Sciatic nerve (tissue), 2 donors: Measurements from ENCODE around the gene SH3TC1. TPM values are rescaled to one million over a fixed set of nuclear protein-coding genes. Genes with fewer than 3 reads are reported as not detected.

Experiments used
- ATAC-seq: fragments of 200-7000 bp; cut with Tn5 transposase; one replicate; pipeline ENCODE4 v1.9.1; 2020; ENCODE audit warnings: mild to moderate bottlenecking, moderate library complexity
- DNase-seq: peaks from one replicate; pipeline ENCODE4 v3.0.0-alpha.2; 2020; ENCODE audit warnings: low spot score
- intact Hi-C: fragments of 100-400 bp; cut with DNase I; formaldehyde crosslinking; loops from one replicate; pipeline ENCODE4 v1.14.2; 2022
- total RNA-seq: library from RNA; stranded (reverse); fragmentation: NEBNext Ultra II Directional; extraction: Animal tissue kit (Norgen Biotek cat#: 25700); gene quantifications from one replicate; pipeline ENCODE4 v1.2.1, GENCODE V29; 2021
- donor health status: DM: no; HTN: no; CAD: no.
- donor health status: DM: no; HTN: no; CAD: no.

The SH3TC1 gene
- total RNA-seq, 1 donor from 2014 or later: 52.2 TPM

DNA sequence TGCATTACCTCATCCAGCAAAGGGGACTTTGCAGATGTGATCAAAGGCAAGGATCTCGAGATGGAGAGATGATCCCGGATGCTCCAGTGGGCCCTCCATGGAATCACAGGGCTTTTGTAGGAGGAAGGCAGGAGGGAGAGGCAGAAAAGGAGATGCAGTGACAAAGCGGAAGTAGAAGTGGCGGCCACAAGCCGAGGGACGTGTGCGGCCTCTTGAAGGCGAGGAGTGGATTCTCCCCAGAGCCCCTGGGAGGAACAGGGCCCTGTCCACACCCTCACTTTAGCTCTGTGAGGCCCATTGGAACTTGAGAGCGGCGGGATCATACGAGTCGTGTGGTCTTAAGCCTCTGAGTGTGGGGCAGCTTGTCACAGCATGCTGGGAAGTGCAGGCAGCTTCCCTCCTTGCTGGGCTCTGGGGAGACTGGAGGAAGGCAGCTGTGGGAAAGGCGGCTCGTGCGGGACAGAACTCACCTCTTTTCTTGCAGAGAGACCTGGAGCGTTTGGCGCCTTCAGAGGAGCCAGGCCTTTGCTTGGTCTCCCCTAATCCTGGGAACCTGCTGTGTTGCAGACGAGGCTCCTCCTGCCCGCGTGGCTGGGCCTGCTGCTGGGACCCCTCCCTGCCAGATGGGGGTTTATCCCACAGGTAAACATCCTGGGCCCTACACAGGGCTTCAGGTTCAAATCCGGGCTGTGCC lies 10.2 kb downstream of the SH3TC1 start:
- intact Hi-C loops: no loop called here
- no peak for DNase-seq
- ATAC-seq: no peak

DNA sequence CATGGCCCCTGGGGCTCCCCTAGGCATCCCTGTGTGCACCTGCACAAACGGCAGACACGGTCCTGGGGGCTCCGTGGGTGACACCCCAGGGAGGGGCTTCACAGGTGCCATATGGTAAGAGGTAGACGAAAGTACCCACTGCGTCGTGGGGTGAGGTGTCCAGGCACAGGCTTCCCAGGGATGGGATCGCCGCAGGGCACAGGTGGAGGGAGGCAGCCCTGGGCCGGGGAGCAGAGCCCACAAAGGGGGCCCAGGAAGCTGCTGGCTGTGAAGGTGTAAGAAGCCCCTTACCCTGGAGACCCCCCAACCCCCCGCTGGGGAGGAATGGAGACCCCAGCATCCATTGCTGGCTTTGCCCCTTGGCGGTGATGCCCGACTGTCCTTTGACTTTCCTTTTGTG lies 10.9 kb downstream of the SH3TC1 start:
- DNase-seq: no peak
- intact Hi-C loops: no loop called here
- no peak for ATAC-seq

DNA sequence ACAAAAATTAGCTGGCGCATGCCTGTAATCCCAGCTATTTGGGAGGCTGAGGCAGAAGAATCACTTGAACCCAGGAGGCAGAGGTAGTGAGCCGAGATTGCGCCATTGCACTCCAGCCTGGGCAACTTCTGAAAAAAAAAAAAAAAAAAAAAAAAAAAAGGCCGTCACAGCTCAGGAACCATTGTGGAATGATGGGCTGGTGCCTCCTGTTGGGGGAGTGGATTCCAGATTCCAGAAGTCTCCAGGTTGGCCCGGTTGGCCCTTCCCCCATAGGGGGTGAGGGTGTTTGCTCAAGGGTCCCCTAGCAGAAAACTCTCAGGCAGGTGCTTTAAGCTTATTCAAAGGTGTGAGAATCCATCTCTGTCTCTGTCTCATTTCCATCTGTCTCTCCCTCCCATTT lies 11.5 kb downstream of the SH3TC1 start:
- ATAC-seq (no peak), DNase-seq (no peak)
- intact Hi-C loops: no loop called here

DNA sequence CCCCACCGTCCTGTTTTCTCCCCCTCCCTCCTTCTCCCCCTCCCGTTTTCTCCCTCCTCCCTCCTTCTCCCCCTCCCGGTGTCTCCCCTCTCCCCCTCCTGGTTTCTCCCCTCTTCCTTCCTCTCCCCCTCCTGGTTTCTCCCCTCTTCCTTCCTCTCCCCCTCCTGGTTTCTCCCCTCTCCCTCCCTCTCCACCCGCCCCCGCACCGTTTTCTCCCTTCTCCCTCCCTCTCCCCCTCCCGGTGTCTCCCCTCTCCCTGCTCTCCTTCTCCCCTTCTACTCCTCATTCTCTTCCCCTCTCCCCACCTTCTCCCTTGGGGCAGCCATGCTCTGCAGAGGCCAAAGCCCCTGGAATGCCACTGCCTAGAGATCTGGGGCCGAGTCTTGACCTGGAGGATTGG lies 12.2 kb downstream of the SH3TC1 start:
- ATAC-seq (no peak), DNase-seq (no peak)
- intact Hi-C loops: no loop called here

- DNase-seq (no peak), ATAC-seq (no peak)
- intact Hi-C loops: no loop called here
Observed at GRCh38 chr4:8211737-8212581, 12.9 kb downstream of the SH3TC1 start.

- no peak for DNase-seq
- ATAC-seq: no peak
- intact Hi-C loops: no loop called here
Observed at GRCh38 chr4:8212622-8213021, 13.5 kb downstream of the SH3TC1 start.

DNA sequence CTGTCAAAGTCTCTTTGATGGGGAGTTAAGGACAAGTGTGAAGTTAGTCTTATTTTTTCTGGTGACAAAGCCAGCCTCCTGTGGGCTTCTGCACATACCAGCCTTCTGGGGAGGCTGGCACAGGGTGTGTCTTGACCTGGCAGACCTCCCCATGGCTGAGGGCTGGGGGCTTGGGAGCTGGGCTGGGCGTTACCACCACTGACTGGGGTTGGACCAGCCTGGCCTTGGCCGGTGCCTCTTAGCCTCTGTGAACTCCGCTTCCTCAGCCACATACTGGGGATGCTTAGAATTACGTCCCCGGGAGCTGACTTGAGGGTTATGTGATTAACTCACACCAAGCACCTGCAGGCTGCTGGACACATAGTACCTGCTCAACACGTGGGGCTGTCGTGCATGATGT lies 14.0 kb downstream of the SH3TC1 start:
- ATAC-seq (no peak), DNase-seq (no peak)
- intact Hi-C loops: no loop called here

DNA sequence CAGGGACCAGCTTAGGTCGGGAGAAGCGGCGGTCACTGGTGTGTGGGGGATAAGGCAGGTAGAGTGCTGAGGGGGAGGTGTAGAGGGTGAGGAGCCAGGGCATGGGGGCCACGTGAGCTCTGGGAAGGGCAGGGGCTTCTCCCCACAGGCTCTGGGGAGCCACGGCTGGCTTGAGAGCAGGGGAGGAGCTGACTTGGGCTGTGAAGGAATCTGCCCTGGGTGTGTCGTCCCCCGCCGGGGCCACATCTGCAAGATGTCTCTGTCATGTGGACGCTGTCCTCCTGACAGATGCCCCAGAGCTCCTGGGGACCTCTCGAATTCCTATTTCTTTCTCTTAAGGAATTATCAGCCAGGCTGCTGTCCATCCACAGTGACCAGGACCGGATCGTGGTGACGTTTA lies 15.0 kb downstream of the SH3TC1 start:
- DNase-seq (no peak), ATAC-seq (no peak)
- intact Hi-C loops: no loop called here

DNA sequence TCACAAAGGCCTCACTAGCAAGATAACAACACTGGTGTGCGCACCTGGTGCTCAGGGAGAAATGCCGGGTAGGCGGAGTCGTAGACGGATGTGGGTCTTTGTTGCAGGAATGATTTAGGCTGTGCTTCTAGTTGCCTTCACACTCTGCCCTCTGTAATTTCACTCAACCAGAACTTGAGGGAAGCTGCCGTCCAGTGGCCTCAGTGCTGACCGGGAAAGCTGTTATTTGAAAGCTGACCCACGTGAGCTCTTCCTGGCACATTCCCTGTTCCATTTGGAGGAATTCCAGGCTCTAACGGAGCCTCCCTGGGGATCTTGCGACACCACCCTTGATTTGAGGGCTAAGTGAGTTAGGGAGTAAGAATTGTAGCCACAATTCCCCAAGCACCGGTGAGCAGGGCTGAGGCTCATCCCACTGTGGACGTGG lies 15.9 kb downstream of the SH3TC1 start:
- ATAC-seq (peak; percentile 39), DNase-seq (no peak)
- intact Hi-C loops: no loop called here

GRCh38 chr4:8215641-8216442 lies 16.8 kb downstream of the SH3TC1 start:
- intact Hi-C loops: no loop called here
- DNase-seq (no peak), ATAC-seq (no peak)

GRCh38 chr4:8216443-8217245 lies 17.6 kb downstream of the SH3TC1 start:
- ATAC-seq: no peak
- DNase-seq: no peak
- intact Hi-C loops: no loop called here

- no peak for DNase-seq
- intact Hi-C loops: no loop called here
- ATAC-seq: no peak
Observed at GRCh38 chr4:8217246-8217511, 18.1 kb downstream of the SH3TC1 start.

GRCh38 chr4:8217871-8218270 lies 18.8 kb downstream of the SH3TC1 start:
- ATAC-seq: no peak
- DNase-seq: no peak
- intact Hi-C loops: no loop called here

DNA sequence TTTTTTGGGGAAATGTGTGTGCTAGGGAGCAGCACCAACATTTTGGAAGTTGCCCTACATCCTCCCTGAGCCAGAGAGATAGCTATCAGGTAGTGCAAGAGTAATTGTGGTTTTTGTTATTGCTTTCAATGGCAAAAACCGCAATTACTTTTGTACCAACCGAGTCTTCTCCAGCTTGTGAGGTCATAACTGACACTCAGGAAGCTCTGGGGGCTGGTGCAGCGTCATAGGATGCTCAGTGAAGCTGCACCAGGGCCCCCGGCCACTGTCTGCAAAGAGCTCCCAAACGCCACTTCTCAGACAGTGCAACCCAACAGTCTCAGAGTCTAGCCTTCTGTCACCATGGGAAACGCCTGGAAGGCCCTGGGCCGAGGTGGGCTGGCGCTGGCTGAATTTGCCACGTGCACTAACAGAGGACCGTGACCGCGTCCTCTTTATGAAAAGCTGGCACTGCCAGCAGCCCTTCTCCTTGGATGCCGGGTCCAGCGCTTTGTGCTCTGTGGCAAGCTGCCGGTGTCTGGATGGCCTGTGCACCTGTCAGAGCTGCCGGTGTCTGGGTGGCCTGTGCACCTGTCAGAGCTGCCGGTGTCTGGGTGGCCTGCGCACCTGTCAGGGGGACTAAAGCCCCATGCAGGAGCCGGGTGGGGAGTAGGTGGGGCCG lies 19.4 kb downstream of the SH3TC1 start:
- DNase-seq: no peak
- ATAC-seq: no peak
- intact Hi-C loops: no loop called here

GRCh38 chr4:8219236-8219635 lies 20.1 kb downstream of the SH3TC1 start:
- intact Hi-C loops: no loop called here
- no peak for DNase-seq
- no peak for ATAC-seq

DNA sequence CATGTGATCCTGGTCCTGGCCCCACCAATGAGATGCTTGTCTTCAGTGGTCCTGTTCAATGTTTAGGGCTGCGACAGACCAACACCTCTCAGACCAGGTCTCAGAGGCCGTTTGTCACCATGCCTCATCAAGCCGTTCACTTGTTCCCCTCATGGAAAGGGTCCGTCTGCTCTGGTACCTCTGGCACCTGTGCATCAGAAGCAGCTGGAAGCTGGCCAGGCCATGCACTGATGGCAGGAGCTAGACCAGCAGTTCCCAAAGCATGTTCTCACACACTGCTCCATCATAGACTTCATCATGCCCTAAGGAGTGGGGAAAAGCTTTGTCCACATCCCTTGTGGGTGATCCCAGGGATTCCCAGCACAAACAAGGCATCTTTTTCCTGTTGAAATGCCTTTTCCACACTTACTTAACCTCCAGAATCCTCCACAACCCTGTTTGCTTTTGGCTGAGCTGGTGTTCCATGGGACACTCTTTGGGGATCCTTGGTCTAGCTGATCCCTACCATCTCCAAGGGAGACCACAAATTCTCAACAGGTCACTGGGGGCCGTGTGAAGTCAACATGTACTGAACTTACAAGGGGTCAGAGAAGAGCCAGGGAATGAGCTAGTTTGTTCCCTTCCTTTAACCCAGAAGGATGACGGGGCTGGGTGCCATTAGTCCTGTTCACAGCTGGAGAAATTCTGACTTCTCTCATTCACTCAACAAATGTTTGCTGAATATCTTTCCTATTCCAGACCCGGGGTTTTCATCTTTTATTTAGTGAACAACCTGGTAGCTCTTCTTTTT lies 21.8 kb downstream of the SH3TC1 start:
- DNase-seq (no peak), ATAC-seq (no peak)
- intact Hi-C loops: no loop called here

- ATAC-seq: peak; percentile 74
- intact Hi-C loops: no loop called here
- no peak for DNase-seq
Observed at GRCh38 chr4:8221476-8221875, 22.4 kb downstream of the SH3TC1 start.

DNA sequence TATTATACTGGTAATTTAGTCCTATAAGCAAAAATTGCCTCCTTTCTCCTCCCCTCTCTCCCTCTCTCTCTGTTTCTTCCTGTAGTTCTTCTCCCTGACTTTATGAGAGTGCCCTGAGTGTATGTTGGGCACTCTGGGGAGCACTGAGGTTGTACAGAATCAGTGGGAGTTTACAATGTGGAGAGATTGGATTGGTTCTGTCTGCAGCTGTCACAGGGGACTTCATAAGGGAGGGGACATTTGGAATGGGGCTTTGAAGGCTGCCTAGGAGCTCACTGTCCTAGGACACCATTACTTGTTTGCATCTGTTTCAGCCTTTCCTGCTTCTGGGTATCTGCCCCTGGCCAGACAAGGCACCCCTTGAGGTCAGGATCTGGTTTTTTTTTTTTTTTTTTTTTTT lies 22.9 kb downstream of the SH3TC1 start:
- intact Hi-C loops: no loop called here
- DNase-seq (no peak), ATAC-seq (no peak)
